Transverse colon (tissue), 4 donors: ENCODE data around the gene MSI2. TPM values are rescaled to one million over a fixed set of nuclear protein-coding genes. Genes with fewer than 3 reads are reported as not detected.
A peak's percentile ranks its signal among the peaks of the same experiment; 100 is the strongest.

ENCODE experiments used
- DNase-seq: peaks from one replicate; pipeline ENCODE4 v3.0.0-alpha.2; 2019
- H3K27ac ChIP-seq, 4 donors: fragments of 200-600 bp; sonication (generic); 2 replicates each; pipeline ENCODE4 v1.5.1; 2016 to 2018; ENCODE audit warnings: inconsistent platforms in 4 of 4
- H3K27me3 ChIP-seq: fragments of 200-600 bp; sonication (generic); 2 replicates; pipeline ENCODE4 v1.5.1; 2017; ENCODE audit warnings: inconsistent platforms
- H3K36me3 ChIP-seq, 4 donors: fragments of 200-600 bp; sonication (generic); 2 replicates each; pipeline ENCODE4 v1.5.1; 2017 to 2019; ENCODE audit warnings: inconsistent platforms in 4 of 4
- H3K4me1 ChIP-seq, 4 donors: fragments of 200-600 bp; sonication (generic); 2 replicates each; pipeline ENCODE4 v1.5.1; 2017 to 2020; ENCODE audit warnings: inconsistent platforms in 4 of 4
- H3K4me3 ChIP-seq, 4 donors: fragments of 200-600 bp; sonication (generic); 1 replicate in 1 of 4; 2 replicates in 3 of 4; pipeline versions ENCODE4 v1.5.1 to v1.6.1; 2017 to 2019; ENCODE audit warnings: inconsistent platforms in 4 of 4
- H3K9me3 ChIP-seq, 2 donors: fragments of 200-600 bp; sonication (generic); 2 replicates each; pipeline ENCODE4 v1.5.1; 2017 to 2019; ENCODE audit warnings: inconsistent platforms in 2 of 2
- CTCF ChIP-seq, 5 experiments: fragments of 200-600 bp in 3 of 5; fragments of 450-650 bp in 2 of 5; sonication (generic) in 3 of 5; IDR thresholded peaks; 1 replicate in 2 of 5; 2 replicates in 3 of 5; pipeline ENCODE4 v1.5.1; 2016 to 2017; ENCODE audit warnings: antibody characterized with exemption in 5 of 5, inconsistent platforms in 3 of 5, mild to moderate bottlenecking in 2 of 5, moderate library complexity in 1 of 5
- EP300 ChIP-seq: sonication (generic); formaldehyde crosslinking; IDR thresholded peaks from one replicate; pipeline ENCODE4 v1.6.1; 2017; ENCODE audit warnings: antibody characterized with exemption, low read depth
- POLR2A ChIP-seq: fragments of 450-650 bp; IDR thresholded peaks from one replicate; pipeline ENCODE4 v1.6.1; 2016; ENCODE audit warnings: antibody characterized with exemption, mild to moderate bottlenecking, moderate library complexity
- POLR2AphosphoS5 ChIP-seq, 3 donors: sonication (generic); formaldehyde crosslinking; IDR thresholded peaks; one replicate each; pipeline ENCODE4 v1.6.1; 2016; ENCODE audit warnings: antibody characterized with exemption in 3 of 3
- WGBS, 2 donors: methylation state at CpG; one replicate each; pipeline ENCODE4 v1.1.5; 2018; ENCODE audit warnings: low coverage in 1 of 2; 5-methylcytosine and 5-hydroxymethylcytosine counted together
- in situ Hi-C, 4 donors: fragments of 200-750 bp; cut with MboI; loops; one replicate each; pipeline versions ENCODE4 v1.15.0 to v1.15.1; 2017; ENCODE audit warnings: low sequenced_read_pairs in 3 of 4, low pct_ligation_motif_present in 1 of 4, low pct_unique_long_range_greater_than_20kb in 1 of 4
- intact Hi-C: fragments of 100-400 bp; cut with DNase I; formaldehyde crosslinking; loops from one replicate; pipeline ENCODE4 v1.15.1; 2023; ENCODE audit warnings: low total_unique reads
- total RNA-seq, 4 donors: library from RNA; depleted of rRNA; stranded (reverse); fragments of >200 nt; gene quantifications; one replicate each; pipeline ENCODE4 v1.1.0, GENCODE V29; 2016

MSI2 gene
- total RNA-seq, 4 donors from 2014 or later: 20.6 to 36.0 (median 29.3) TPM

GRCh38 chr17:57603546-57603945 lies 347.2 kb downstream of the MSI2 start:
- H3K27ac ChIP-seq: peak overlapping the region in 3 of 4 donors; percentile 52 to 60 (median 58)
- intact Hi-C loops: no loop called here

GRCh38 chr17:57603978-57604377 lies 347.7 kb downstream of the MSI2 start:
- no peaks in the 10 kb centered on the region for H3K36me3 ChIP-seq
- peaks cover 21 to 42% (median 32%) of the 10 kb centered on the region in 4 donors for H3K4me1 ChIP-seq
- peak overlapping the region in 3 of 4 donors; percentile 59 to 68 (median 60) for H3K27ac ChIP-seq
- H3K4me3 ChIP-seq: no peak overlapping the region
- DNase-seq: peak; percentile 65
- no peak for TF ChIP-seq CTCF (IDR thresholded peaks at IDR 0.05)
- TF ChIP-seq POLR2AphosphoS5 (IDR thresholded peaks at IDR 0.05): no peak
- no peak for TF ChIP-seq POLR2A
- no peak for TF ChIP-seq EP300
- 73 to 90% methylated on average over 4 to 5 of the region's 5 CpGs for WGBS, 2 donors
- no peaks in the 10 kb centered on the region for H3K27me3 ChIP-seq
- intact Hi-C loops: no loop called here
- no peaks in the 10 kb centered on the region for H3K9me3 ChIP-seq
- in situ Hi-C loops: no loop called here

More at GRCh38 chr17:57603546-57603945, 347.2 kb downstream of the MSI2 start:
- 65% methylated on average over 3 of the region's 3 CpGs; no CpG with 5 or more reads in 1 of the 2 donors for WGBS, 2 donors
- Histone ChIP-seq H3K36me3 (no peaks in the 10 kb centered on the region), H3K9me3 (no peaks in the 10 kb centered on the region), H3K27me3 (no peaks in the 10 kb centered on the region), H3K4me3 (no peak overlapping the region), H3K4me1 (peaks cover 21 to 43% (median 32%) of the 10 kb centered on the region in 4 donors)
- in situ Hi-C loops: no loop called here
- DNase-seq: peak; percentile 21
- TF ChIP-seq EP300 (no peak), POLR2AphosphoS5 (IDR thresholded peaks at IDR 0.05) (no peak), CTCF (IDR thresholded peaks at IDR 0.05) (no peak), POLR2A (no peak)

- Histone ChIP-seq H3K4me1 (peaks cover 21 to 38% (median 32%) of the 10 kb centered on the region in 4 donors), H3K36me3 (no peaks in the 10 kb centered on the region), H3K4me3 (peak overlapping the region in 1 of 4 donors; percentile 16), H3K27me3 (no peaks in the 10 kb centered on the region), H3K27ac (peak overlapping the region; percentile 46 to 68 (median 60)), H3K9me3 (no peaks in the 10 kb centered on the region)
- 10 to 35% methylated on average over 9 to 24 of the region's 24 CpGs for WGBS, 2 donors
- in situ Hi-C loops: no loop called here
- intact Hi-C loops: no loop called here
- DNase-seq: peak; percentile 72
- TF ChIP-seq POLR2AphosphoS5 (IDR thresholded peaks at IDR 0.05) (no peak), CTCF (IDR thresholded peaks at IDR 0.05) (no peak), POLR2A (no peak), EP300 (no peak)
These were observed 348.7 kb downstream of the MSI2 start for GRCh38 chr17:57604771-57605674.

GRCh38 chr17:57605675-57606105 lies 349.4 kb downstream of the MSI2 start:
- Histone ChIP-seq H3K36me3 (no peaks in the 10 kb centered on the region), H3K4me3 (peak overlapping the region in 1 of 4 donors; percentile 16), H3K9me3 (no peaks in the 10 kb centered on the region), H3K27ac (peak overlapping the region; percentile 46 to 68 (median 60)), H3K4me1 (peaks cover 21 to 38% (median 32%) of the 10 kb centered on the region in 4 donors), H3K27me3 (no peaks in the 10 kb centered on the region)
- no peak for DNase-seq
- WGBS, 2 donors: 45 to 63% methylated on average over 2 to 5 of the region's 5 CpGs
- in situ Hi-C loops: no loop called here
- intact Hi-C loops: no loop called here
- TF ChIP-seq POLR2AphosphoS5 (IDR thresholded peaks at IDR 0.05) (no peak), POLR2A (no peak), CTCF (IDR thresholded peaks at IDR 0.05) (no peak), EP300 (no peak)
